Neuronal stem cell (in vitro differentiated cells): ENCODE measurements around the gene GALNTL6.
"Not testable (repeated sequence)": the region's sequence is repeated elsewhere in the genome, so short reads cannot be mapped to it uniquely, and the experiment has no call there.

Experiments
- DNase-seq: peaks from one replicate; pipeline ENCODE4 v3.0.0-alpha.2; 2013; ENCODE audit warnings: low spot score
- H2AFZ ChIP-seq: one replicate; pipeline ENCODE4 v1.6.1; 2013; ENCODE audit warnings: mild to moderate bottlenecking, low read length, inconsistent platforms
- H2AK5ac ChIP-seq: 2 replicates; pipeline ENCODE4 v1.6.1; 2013; ENCODE audit warnings: low read depth, mild to moderate bottlenecking, inconsistent platforms, low read length, moderate library complexity, mixed read lengths
- H2BK120ac ChIP-seq: 2 replicates; pipeline ENCODE4 v1.6.1; 2013; ENCODE audit warnings: low read depth, mild to moderate bottlenecking, inconsistent platforms, low read length, moderate library complexity, mixed read lengths
- H2BK12ac ChIP-seq: one replicate; pipeline ENCODE4 v1.6.1; 2013; ENCODE audit warnings: low read length, inconsistent platforms
- H2BK15ac ChIP-seq: 2 replicates; pipeline ENCODE4 v1.6.1; 2013; ENCODE audit warnings: mild to moderate bottlenecking, low read length, inconsistent platforms, mixed read lengths
- H2BK5ac ChIP-seq: one replicate; pipeline ENCODE4 v1.6.1; 2013; ENCODE audit warnings: inconsistent platforms, mild to moderate bottlenecking, low read length, moderate library complexity
- H3K14ac ChIP-seq: one replicate; pipeline ENCODE4 v1.6.1; 2013; ENCODE audit warnings: low read length, inconsistent platforms
- H3K18ac ChIP-seq: 2 replicates; pipeline ENCODE4 v1.6.1; 2013; ENCODE audit warnings: low read length, inconsistent platforms
- H3K23ac ChIP-seq: 2 replicates; pipeline ENCODE4 v1.6.1; 2013; ENCODE audit warnings: low read depth, mild to moderate bottlenecking, mixed read lengths, low read length, inconsistent platforms; ENCODE audit not compliant: poor library complexity
- H3K27ac ChIP-seq: replicated peaks from 3 replicates; pipeline ENCODE4 v1.5.1; 2013; ENCODE audit warnings: low read length, inconsistent platforms
- H3K27me3 ChIP-seq, 3 experiments: 2 replicates each; pipeline ENCODE4 v1.6.1; 2013; ENCODE audit warnings: low read length in 3 of 3, mild to moderate bottlenecking in 2 of 3, inconsistent platforms in 1 of 3, low read depth in 1 of 3, mixed read lengths in 1 of 3, moderate library complexity in 1 of 3; ENCODE audit not compliant: control insufficient read depth in 3 of 3, insufficient read depth in 3 of 3
- H3K36me3 ChIP-seq, 2 donors: replicated peaks in 1 of 2; 2 replicates each; pipeline ENCODE4 v1.6.1; 2013; ENCODE audit warnings: low read length in 2 of 2; ENCODE audit not compliant: control insufficient read depth in 2 of 2, insufficient read depth in 2 of 2
- H3K4ac ChIP-seq: 2 replicates; pipeline ENCODE4 v1.6.1; 2013; ENCODE audit warnings: inconsistent platforms, mild to moderate bottlenecking, low read length, moderate library complexity
- H3K4me1 ChIP-seq, 2 donors: 1 replicate in 1 of 2; 2 replicates in 1 of 2; pipeline ENCODE4 v1.6.1; 2013; ENCODE audit warnings: low read length in 2 of 2, low read depth in 1 of 2; ENCODE audit not compliant: control insufficient read depth in 2 of 2, insufficient read depth in 1 of 2
- H3K4me2 ChIP-seq: one replicate; pipeline ENCODE4 v1.6.1; 2013; ENCODE audit warnings: mild to moderate bottlenecking, low read length, inconsistent platforms; ENCODE audit not compliant: insufficient read depth, poor library complexity, severe bottlenecking
- H3K4me3 ChIP-seq, 2 donors: 2 replicates each; pipeline ENCODE4 v1.5.1; 2013; ENCODE audit warnings: low read length in 2 of 2, mild to moderate bottlenecking in 2 of 2, inconsistent platforms in 1 of 2, moderate library complexity in 1 of 2
- H3K79me1 ChIP-seq: one replicate; pipeline ENCODE4 v1.6.1; 2013; ENCODE audit warnings: low read depth, mild to moderate bottlenecking, inconsistent platforms, low read length, moderate library complexity
- H3K9ac ChIP-seq: one replicate; pipeline ENCODE4 v1.6.1; 2013; ENCODE audit warnings: mild to moderate bottlenecking, low read depth, low read length, inconsistent platforms; ENCODE audit not compliant: poor library complexity
- H3K9me3 ChIP-seq, 2 donors: replicated peaks in 1 of 2; 2 replicates each; pipeline versions ENCODE3 to v1.6.1; 2013; ENCODE audit warnings: low read length in 2 of 2, mild to moderate bottlenecking in 2 of 2, inconsistent platforms in 1 of 2, low read depth in 1 of 2, mixed read lengths in 1 of 2, moderate library complexity in 1 of 2; ENCODE audit not compliant: control insufficient read depth in 2 of 2, insufficient read depth in 1 of 2
- H4K8ac ChIP-seq: one replicate; pipeline ENCODE4 v1.6.1; 2013; ENCODE audit warnings: low read depth, mild to moderate bottlenecking, inconsistent platforms, low read length, moderate library complexity
- H4K91ac ChIP-seq: one replicate; pipeline ENCODE4 v1.6.1; 2013; ENCODE audit warnings: low read length, low read depth, mild to moderate bottlenecking, inconsistent platforms; ENCODE audit not compliant: poor library complexity
- WGBS, 2 donors: extraction: QIAGEN DNeasy Blood & Tissue Kit; methylation state at CpG; one replicate each; pipeline ENCODE4 v1.1.7; 2013; ENCODE audit warnings: missing lambda C conversion rate in 2 of 2, mixed read lengths in 1 of 2; ENCODE audit not compliant: insufficient read length in 2 of 2, insufficient replicate concordance in 1 of 2; ENCODE audit errors: extremely low coverage in 2 of 2; 5-methylcytosine and 5-hydroxymethylcytosine counted together

The GALNTL6 gene

GRCh38 chr4:172898715-172899114, 1085.5 kb downstream of the GALNTL6 start:
- Histone ChIP-seq H2AK5ac (no peak overlapping the region), H3K4me2 (no peak overlapping the region), H3K9ac (no peak overlapping the region), H2BK15ac (no peak overlapping the region), H3K9me3 (peaks cover 6 to 18% of the 10 kb centered on the region in 2 donors), H3K4me3 (no peak overlapping the region), H3K14ac (no peak overlapping the region), H3K79me1 (no peaks in the 10 kb centered on the region), H3K4me1 (peaks cover 0 to 10% of the 10 kb centered on the region in 2 donors), H3K27ac (no peak overlapping the region), H2AFZ (no peak overlapping the region), H3K23ac (no peak overlapping the region), H4K8ac (no peak overlapping the region), H2BK5ac (no peak overlapping the region), H3K27me3 (no peaks in the 10 kb centered on the region), H2BK120ac (no peak overlapping the region), H3K36me3 (no peaks in the 10 kb centered on the region), H4K91ac (no peak overlapping the region), H3K4ac (no peak overlapping the region), H2BK12ac (no peak overlapping the region), H3K18ac (no peak overlapping the region)
- DNase-seq: no peak
- no CpG with 5 or more reads among the region's 2 CpGs for WGBS, 2 donors

GRCh38 chr4:172899861-172900260, 1086.7 kb downstream of the GALNTL6 start:
- Histone ChIP-seq H3K18ac (no peak overlapping the region), H3K4ac (no peak overlapping the region), H2BK12ac (no peak overlapping the region), H3K36me3 (no peaks in the 10 kb centered on the region), H2AFZ (no peak overlapping the region), H3K4me2 (no peak overlapping the region), H3K79me1 (no peaks in the 10 kb centered on the region), H3K23ac (no peak overlapping the region), H2BK15ac (no peak overlapping the region), H2AK5ac (no peak overlapping the region), H3K27me3 (no peaks in the 10 kb centered on the region), H3K4me3 (no peak overlapping the region), H3K4me1 (peaks cover 0 to 10% of the 10 kb centered on the region in 2 donors), H2BK5ac (no peak overlapping the region), H3K14ac (no peak overlapping the region), H3K27ac (no peak overlapping the region), H4K8ac (no peak overlapping the region), H2BK120ac (no peak overlapping the region), H4K91ac (no peak overlapping the region), H3K9me3 (peaks cover 6 to 18% of the 10 kb centered on the region in 2 donors), H3K9ac (no peak overlapping the region)
- WGBS, 2 donors: no CpG with 5 or more reads among the region's 4 CpGs
- no peak for DNase-seq

- Histone ChIP-seq H4K8ac (no peak overlapping the region), H3K23ac (no peak overlapping the region), H3K18ac (no peak overlapping the region), H3K79me1 (no peaks in the 10 kb centered on the region), H3K4me3 (no peak overlapping the region), H3K27ac (no peak overlapping the region), H3K4me2 (no peak overlapping the region), H3K36me3 (no peaks in the 10 kb centered on the region), H3K14ac (no peak overlapping the region), H4K91ac (no peak overlapping the region), H2BK120ac (no peak overlapping the region), H3K27me3 (no peaks in the 10 kb centered on the region), H3K9ac (no peak overlapping the region), H2BK12ac (no peak overlapping the region), H3K9me3 (peaks cover 6 to 15% of the 10 kb centered on the region in 2 donors), H2BK5ac (no peak overlapping the region), H3K4me1 (peaks cover 0 to 10% of the 10 kb centered on the region in 2 donors), H2BK15ac (no peak overlapping the region), H2AK5ac (no peak overlapping the region), H2AFZ (no peak overlapping the region), H3K4ac (no peak overlapping the region)
- DNase-seq: no peak
- WGBS, 2 donors: no CpG with 5 or more reads among the region's 4 CpGs
Measured at GRCh38 chr4:172900900-172901299, 1087.7 kb downstream of the GALNTL6 start.

- not testable (repeated sequence) for H2BK12ac ChIP-seq, H4K91ac ChIP-seq, H2BK5ac ChIP-seq, H3K27me3 ChIP-seq, H3K23ac ChIP-seq, H3K9ac ChIP-seq, H2BK120ac ChIP-seq, H3K36me3 ChIP-seq, H2AK5ac ChIP-seq, H3K4me1 ChIP-seq, H3K9me3 ChIP-seq, H3K18ac ChIP-seq, H4K8ac ChIP-seq, H2BK15ac ChIP-seq, H3K4me3 ChIP-seq, H2AFZ ChIP-seq, H3K4ac ChIP-seq, DNase-seq, H3K79me1 ChIP-seq, H3K4me2 ChIP-seq, H3K14ac ChIP-seq, H3K27ac ChIP-seq
- WGBS, 2 donors: no CpG with 5 or more reads among the region's 8 CpGs
Measured at GRCh38 chr4:172912468-172912867, 1099.3 kb downstream of the GALNTL6 start.
